Sigmoid colon (tissue), 7 donors: Measurements from ENCODE around the gene THOC2. TPM values are rescaled to one million over a fixed set of nuclear protein-coding genes. Genes with fewer than 3 reads are reported as not detected.
"Not testable (repeated sequence)": the region's sequence is repeated elsewhere in the genome, so short reads cannot be mapped to it uniquely, and the experiment has no call there.

Experiments
- DNase-seq: peaks from one replicate; pipeline ENCODE4 v3.0.0-alpha.2; 2019
- H3K27ac ChIP-seq, 4 donors: fragments of 200-600 bp; sonication (generic); one replicate each; pipeline ENCODE4 v1.5.1; 2016 to 2019; ENCODE audit warnings: mild to moderate bottlenecking in 1 of 4
- H3K27me3 ChIP-seq, 3 donors: fragments of 200-600 bp; sonication (generic); one replicate each; pipeline ENCODE4 v1.5.1; 2019; ENCODE audit warnings: mild to moderate bottlenecking in 1 of 3
- H3K36me3 ChIP-seq, 4 donors: fragments of 200-600 bp; sonication (generic); one replicate each; pipeline ENCODE4 v1.5.1; 2016 to 2019
- H3K4me1 ChIP-seq, 4 donors: fragments of 200-600 bp; sonication (generic); one replicate each; pipeline ENCODE4 v1.5.1; 2017 to 2019
- H3K4me3 ChIP-seq, 4 donors: fragments of 200-600 bp; sonication (generic); one replicate each; pipeline ENCODE4 v1.5.1; 2017 to 2019; ENCODE audit warnings: mild to moderate bottlenecking in 2 of 4, moderate library complexity in 1 of 4
- H3K9me3 ChIP-seq, 4 donors: fragments of 200-600 bp in 3 of 4; sonication (generic) in 3 of 4; one replicate each; pipeline versions ENCODE4 v1.5.1 to v1.6.1; 2013 to 2019
- CTCF ChIP-seq, 4 experiments: fragments of 450-650 bp in 3 of 4; fragments of 200-600 bp in 1 of 4; IDR thresholded peaks; one replicate each; pipeline ENCODE4 v1.5.1; 2016 to 2019; ENCODE audit warnings: antibody characterized with exemption in 4 of 4, mild to moderate bottlenecking in 3 of 4, moderate library complexity in 2 of 4
- EP300 ChIP-seq, 4 donors: sonication (generic); formaldehyde crosslinking; IDR thresholded peaks; one replicate each; pipeline ENCODE4 v1.6.1; 2017; ENCODE audit warnings: antibody characterized with exemption in 4 of 4
- POLR2A ChIP-seq, 2 donors: fragments of 450-650 bp; IDR thresholded peaks; one replicate each; pipeline ENCODE4 v1.6.1; 2016; ENCODE audit warnings: antibody characterized with exemption in 2 of 2, mild to moderate bottlenecking in 2 of 2, moderate library complexity in 2 of 2
- POLR2AphosphoS5 ChIP-seq, 4 donors: sonication (generic); formaldehyde crosslinking; IDR thresholded peaks; one replicate each; pipeline ENCODE4 v1.6.1; 2017; ENCODE audit warnings: antibody characterized with exemption in 4 of 4
- WGBS, 2 donors: extraction: QIAGEN DNeasy Blood & Tissue Kit; methylation state at CpG; one replicate each; pipeline ENCODE4 v1.1.7; 2013; 5-methylcytosine and 5-hydroxymethylcytosine counted together
- intact Hi-C: fragments of 100-400 bp; cut with DNase I; formaldehyde crosslinking; loops from one replicate; pipeline ENCODE4 v1.15.1; 2023
- polyA plus RNA-seq, 3 donors: library from polyadenylated mRNA; stranded (reverse); fragments of 200-250 nt; gene quantifications; one replicate each; pipeline ENCODE4 v1.2.3, GENCODE V29; 2013
- total RNA-seq, 4 donors: library from RNA; depleted of rRNA; stranded (reverse); fragments of >200 nt; gene quantifications; one replicate each; pipeline ENCODE4 v1.1.0, GENCODE V29; 2016
- donor health status: healthy with polysubstance abuse.
- donor health status: Bipolar disorder and iron deficiency.
- donor health status: healthy.

THOC2 gene
- total and polyA plus RNA-seq, 7 donors: 17.4 to 126 (median 85.6) TPM

GRCh38 chrX:123720486-123720885 is 12.4 kb downstream of the THOC2 start:
- intact Hi-C loops: no loop called here
- DNase-seq: no peak
- Histone ChIP-seq H3K27ac (no peak overlapping the region), H3K36me3 (no peaks in the 10 kb centered on the region), H3K27me3 (no peaks in the 10 kb centered on the region), H3K9me3 (no peaks in the 10 kb centered on the region), H3K4me1 (no peaks in the 10 kb centered on the region), H3K4me3 (no peak overlapping the region)
- no peak for TF ChIP-seq CTCF (IDR thresholded peaks at IDR 0.05)
- no peak for TF ChIP-seq POLR2A (IDR thresholded peaks at IDR 0.05)
- 18 to 36% methylated on average over 2 of the region's 2 CpGs for WGBS, 2 donors

- Histone ChIP-seq H3K4me1 (peaks cover 0 to 5% (median 0%) of the 10 kb centered on the region in 4 donors), H3K27ac (no peak overlapping the region), H3K4me3 (no peak overlapping the region), H3K27me3 (no peaks in the 10 kb centered on the region), H3K9me3 (no peaks in the 10 kb centered on the region), H3K36me3 (no peaks in the 10 kb centered on the region)
- intact Hi-C loops: no loop called here
- TF ChIP-seq POLR2AphosphoS5 (IDR thresholded peaks at IDR 0.05) (no peak), CTCF (IDR thresholded peaks at IDR 0.05) (no peak), POLR2A (IDR thresholded peaks at IDR 0.05) (no peak), EP300 (IDR thresholded peaks at IDR 0.05) (no peak)
- no peak for DNase-seq
Observed at GRCh38 chrX:123713841-123714240, 19.0 kb downstream of the THOC2 start.

GRCh38 chrX:123713434-123713833 is 19.4 kb downstream of the THOC2 start:
- intact Hi-C loops: no loop called here
- Histone ChIP-seq H3K36me3 (no peaks in the 10 kb centered on the region), H3K4me1 (peaks cover 0 to 5% (median 0%) of the 10 kb centered on the region in 4 donors), H3K27ac (no peak overlapping the region), H3K9me3 (no peaks in the 10 kb centered on the region), H3K4me3 (no peak overlapping the region), H3K27me3 (no peaks in the 10 kb centered on the region)
- 78 to 86% methylated on average over 4 of the region's 4 CpGs for WGBS, 2 donors
- TF ChIP-seq POLR2A (IDR thresholded peaks at IDR 0.05) (no peak), POLR2AphosphoS5 (IDR thresholded peaks at IDR 0.05) (no peak), CTCF (IDR thresholded peaks at IDR 0.05) (no peak), EP300 (IDR thresholded peaks at IDR 0.05) (no peak)
- no peak for DNase-seq

- 97 to 100% methylated on average over 5 of the region's 5 CpGs for WGBS, 2 donors
- not testable (repeated sequence) for H3K4me3 ChIP-seq, H3K4me1 ChIP-seq
Observed at GRCh38 chrX:123711201-123711600, 21.7 kb downstream of the THOC2 start.

GRCh38 chrX:123704781-123705180 is 28.1 kb downstream of the THOC2 start:
- Histone ChIP-seq H3K36me3 (no peaks in the 10 kb centered on the region), H3K27me3 (no peaks in the 10 kb centered on the region), H3K4me1 (no peaks in the 10 kb centered on the region), H3K9me3 (no peaks in the 10 kb centered on the region), H3K4me3 (no peak overlapping the region), H3K27ac (no peak overlapping the region)
- intact Hi-C loops: no loop called here
- 82 to 96% methylated on average over 2 of the region's 2 CpGs for WGBS, 2 donors
- TF ChIP-seq POLR2A (IDR thresholded peaks at IDR 0.05) (no peak), CTCF (IDR thresholded peaks at IDR 0.05) (no peak), EP300 (IDR thresholded peaks at IDR 0.05) (no peak), POLR2AphosphoS5 (IDR thresholded peaks at IDR 0.05) (no peak)
- no peak for DNase-seq

More at GRCh38 chrX:123711201-123711600, 21.7 kb downstream of the THOC2 start:
- H3K36me3 ChIP-seq, intact Hi-C loops, H3K27ac ChIP-seq, DNase-seq, H3K9me3 ChIP-seq, H3K27me3 ChIP-seq: not testable (repeated sequence)
